Heart right ventricle (tissue), 16 donors: Measurements from ENCODE around the gene PPP4R1. TPM values are rescaled to one million over a fixed set of nuclear protein-coding genes. Genes with fewer than 3 reads are reported as not detected.
"Not testable (repeated sequence)": the region's sequence is repeated elsewhere in the genome, so short reads cannot be mapped to it uniquely, and the experiment has no call there.

Experiments
- ATAC-seq, 8 donors: fragments of 200-7000 bp; cut with Tn5 transposase; one replicate each; pipeline ENCODE4 v1.9.1; 2020; ENCODE audit warnings: mild to moderate bottlenecking in 8 of 8, moderate library complexity in 8 of 8, moderate number of reproducible peaks in 1 of 8
- DNase-seq, 2 donors: peaks; one replicate each; pipeline ENCODE4 v3.0.0-alpha.2; 2020
- H3K27ac ChIP-seq, 10 donors: fragments of 200-600 bp; sonication (generic) in 2 of 10; one replicate each; pipeline versions ENCODE4 v1.5.0 to v1.8.0; 2020 to 2022; ENCODE audit warnings: mild to moderate bottlenecking in 3 of 10
- H3K27me3 ChIP-seq, 7 donors: fragments of 200-600 bp; one replicate each; pipeline ENCODE4 v1.8.0; 2021 to 2022; ENCODE audit warnings: mild to moderate bottlenecking in 2 of 7
- H3K36me3 ChIP-seq, 9 donors: fragments of 200-600 bp; sonication (generic) in 1 of 9; one replicate each; pipeline versions ENCODE4 v1.5.0 to v1.8.0; 2020 to 2022; ENCODE audit warnings: mild to moderate bottlenecking in 2 of 9
- H3K4me1 ChIP-seq, 9 donors: fragments of 200-600 bp; sonication (generic) in 1 of 9; one replicate each; pipeline versions ENCODE4 v1.5.0 to v1.8.0; 2020 to 2022; ENCODE audit warnings: mild to moderate bottlenecking in 4 of 9
- H3K4me3 ChIP-seq, 10 donors: fragments of 200-600 bp; sonication (generic) in 2 of 10; one replicate each; pipeline versions ENCODE4 v1.5.0 to v1.8.0; 2020 to 2022; ENCODE audit warnings: mild to moderate bottlenecking in 7 of 10, moderate library complexity in 2 of 10
- H3K9me3 ChIP-seq, 11 donors: fragments of 200-600 bp in 10 of 11; sonication (generic) in 2 of 11; one replicate each; pipeline versions ENCODE4 v1.5.0 to v1.8.0; 2013 to 2022; ENCODE audit warnings: mild to moderate bottlenecking in 2 of 11, control low read depth in 1 of 11, moderate library complexity in 1 of 11
- WGBS, 2 donors: extraction: QIAGEN DNeasy Blood & Tissue Kit; methylation state at CpG; one replicate each; pipeline ENCODE4 v1.1.7; 2013; ENCODE audit warnings: inconsistent platforms in 1 of 2; 5-methylcytosine and 5-hydroxymethylcytosine counted together
- intact Hi-C, 10 donors: fragments of 100-400 bp; cut with DNase I; formaldehyde crosslinking; loops; one replicate each; pipeline versions ENCODE4 v1.11.1 to v1.14.2; 2022
- polyA plus RNA-seq, 2 donors: library from polyadenylated mRNA; stranded (reverse); fragments of 200-250 nt; gene quantifications; one replicate each; pipeline ENCODE4 v1.2.3, GENCODE V29; 2013
- total RNA-seq, 10 donors: library from RNA; stranded (reverse); fragmentation: NEBNext Ultra II Directional in 3 of 10; extraction: Animal tissue kit (Norgen Biotek cat#: 25700) in 3 of 10; gene quantifications; one replicate each; pipeline versions ENCODE4 v1.2.1 to v1.2.4, GENCODE V29; 2021 to 2023
- TF ChIP-seq, protein P1 (sequence below), 9 donors: fragments of 200-600 bp; sonication (generic) in 2 of 9; IDR thresholded peaks; one replicate each; pipeline versions ENCODE4 v1.5.0 to v1.8.0; 2021 to 2022; ENCODE audit warnings: antibody characterized with exemption in 9 of 9, mild to moderate bottlenecking in 5 of 9, moderate library complexity in 1 of 9
- donor health status: Arrhythmogenic right ventricular cardiomyopathy.
- donor health status: ischemic (EF 13 %, LVEDD 7.1; RV severe dilation, severe dysfunction).
- donor health status: healthy with polysubstance abuse.
- donor health status: DM: no; HTN: yes; CAD: no.
- donor health status: DM: no; HTN: no; CAD: no.
- donor health status: ischemic (EF 25% LVEDD 6.9; RV normal size, moderate dysfunction).
- donor health status: ischemic (EF 25% LVEDD 5.7; RV mildly dilated, moderate dysfunction).
- donor health status: healthy.
- donor health status: DM: yes; HTN: yes; CAD: no.
- donor health status: Ischemic cardiomyopathy.
- donor health status: ischemic (EF 35%, LVEDD 5.7; RV mildly dilated, moderate dysfunction).
- donor health status: nonischemic (EF 11% LVEDD 7.7; RV severe dilation, severe dysfunction).
- donor health status: DM: yes; HTN: yes; CAD: no.
- donor health status: PGD.
- donor health status: ischemic (EF 29% LVEDD 5.4; RV normal size, mild dysfunction).
- donor health status: nonischemic (EF 23%, LVEDD 6.1; RV moderate dilation, normal function).

The PPP4R1 gene
- total and polyA plus RNA-seq, 12 donors, result 24.7 to 87.4 (median 60.4) TPM

- ATAC-seq (peak in 1 of 8 donors; percentile 13), DNase-seq (no peak)
- intact Hi-C loops, result no loop called here
- Histone ChIP-seq H3K9me3 (no peaks in the 10 kb centered on the region), H3K4me1 (peaks cover 0 to 20% (median 7%) of the 10 kb centered on the region in 9 donors), H3K4me3 (no peak overlapping the region), H3K27me3 (no peaks in the 10 kb centered on the region), H3K27ac (peak overlapping the region in 6 of 10 donors; percentile 15 to 73 (median 64)), H3K36me3 (no peaks in the 10 kb centered on the region)
- TF ChIP-seq, protein P1, sequence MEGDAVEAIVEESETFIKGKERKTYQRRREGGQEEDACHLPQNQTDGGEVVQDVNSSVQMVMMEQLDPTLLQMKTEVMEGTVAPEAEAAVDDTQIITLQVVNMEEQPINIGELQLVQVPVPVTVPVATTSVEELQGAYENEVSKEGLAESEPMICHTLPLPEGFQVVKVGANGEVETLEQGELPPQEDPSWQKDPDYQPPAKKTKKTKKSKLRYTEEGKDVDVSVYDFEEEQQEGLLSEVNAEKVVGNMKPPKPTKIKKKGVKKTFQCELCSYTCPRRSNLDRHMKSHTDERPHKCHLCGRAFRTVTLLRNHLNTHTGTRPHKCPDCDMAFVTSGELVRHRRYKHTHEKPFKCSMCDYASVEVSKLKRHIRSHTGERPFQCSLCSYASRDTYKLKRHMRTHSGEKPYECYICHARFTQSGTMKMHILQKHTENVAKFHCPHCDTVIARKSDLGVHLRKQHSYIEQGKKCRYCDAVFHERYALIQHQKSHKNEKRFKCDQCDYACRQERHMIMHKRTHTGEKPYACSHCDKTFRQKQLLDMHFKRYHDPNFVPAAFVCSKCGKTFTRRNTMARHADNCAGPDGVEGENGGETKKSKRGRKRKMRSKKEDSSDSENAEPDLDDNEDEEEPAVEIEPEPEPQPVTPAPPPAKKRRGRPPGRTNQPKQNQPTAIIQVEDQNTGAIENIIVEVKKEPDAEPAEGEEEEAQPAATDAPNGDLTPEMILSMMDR (IDR thresholded peaks at IDR 0.05), result no peak
- 70 to 77% methylated on average over 9 of the region's 9 CpGs for WGBS, 2 donors
Measured at GRCh38 chr18:9642799-9643462, 28.6 kb upstream of the PPP4R1 start.

DNA sequence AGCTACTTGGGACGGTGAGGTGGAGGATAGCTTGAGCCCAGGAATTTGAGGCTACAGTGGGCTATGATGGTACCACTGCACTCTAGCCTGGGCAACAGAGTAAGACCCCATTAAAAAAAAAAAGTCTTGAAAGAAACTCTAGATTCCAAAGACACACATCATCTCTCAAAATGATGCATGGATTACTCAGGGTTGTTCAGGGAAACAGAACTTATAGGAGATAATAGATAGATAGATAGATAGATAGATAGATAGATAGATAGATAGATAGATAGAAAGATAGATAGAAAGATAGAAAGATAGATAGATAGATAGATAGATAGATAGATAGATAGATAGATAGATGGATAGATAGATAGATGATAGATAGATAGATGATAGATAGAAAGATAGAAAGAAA is 26.7 kb upstream of the PPP4R1 start:
- H3K27me3 ChIP-seq, ATAC-seq, H3K4me3 ChIP-seq, intact Hi-C loops, H3K27ac ChIP-seq, DNase-seq, H3K36me3 ChIP-seq, H3K9me3 ChIP-seq: not testable (repeated sequence)
- peaks cover 0 to 20% (median 7%) of the 10 kb centered on the region in 9 donors for H3K4me1 ChIP-seq
- 89 to 100% methylated on average over 1 of the region's 1 CpG for WGBS, 2 donors

DNA sequence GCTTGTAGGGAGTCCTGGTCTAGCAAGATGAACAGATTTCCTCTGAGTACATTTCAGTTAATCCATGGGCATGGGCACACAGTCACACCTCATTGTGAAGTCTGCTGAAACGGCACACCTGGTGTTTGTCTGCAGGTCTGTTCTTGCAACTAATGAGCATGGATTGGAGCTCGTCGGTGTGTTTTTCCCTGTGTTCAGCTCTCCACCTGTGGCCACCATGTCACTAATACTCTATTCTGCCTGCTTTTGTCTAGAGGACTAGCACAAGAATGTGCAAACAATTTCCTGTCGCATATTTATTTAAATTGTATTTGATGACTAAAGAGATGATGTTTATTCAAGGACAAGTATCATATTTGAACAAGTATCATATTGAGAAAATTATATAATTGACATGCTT is 24.5 kb upstream of the PPP4R1 start:
- WGBS, 2 donors, result 87 to 88% methylated on average over 4 of the region's 4 CpGs
- Histone ChIP-seq H3K9me3 (no peaks in the 10 kb centered on the region), H3K4me1 (peaks cover 0 to 15% (median 6%) of the 10 kb centered on the region in 9 donors), H3K27me3 (no peaks in the 10 kb centered on the region), H3K36me3 (no peaks in the 10 kb centered on the region), H3K27ac (no peak overlapping the region), H3K4me3 (no peak overlapping the region)
- no peak for ATAC-seq
- no peak for DNase-seq
- TF ChIP-seq, protein P1 (IDR thresholded peaks at IDR 0.05), result no peak
- intact Hi-C loops, result no loop called here

GRCh38 chr18:9637036-9637767 is 22.8 kb upstream of the PPP4R1 start:
- DNase-seq, result no peak
- 83 to 90% methylated on average over 11 of the region's 11 CpGs for WGBS, 2 donors

More at GRCh38 chr18:9637036-9637767, 22.8 kb upstream of the PPP4R1 start:
- no peak for ATAC-seq
- peaks cover 0 to 3% (median 0%) of the 10 kb centered on the region in 9 donors for H3K4me1 ChIP-seq
- H3K27ac ChIP-seq, result no peak overlapping the region
- no peaks in the 10 kb centered on the region for H3K9me3 ChIP-seq
- H3K27me3 ChIP-seq, result no peaks in the 10 kb centered on the region
- H3K36me3 ChIP-seq, result no peaks in the 10 kb centered on the region
- intact Hi-C loops, result no loop called here
- H3K4me3 ChIP-seq, result no peak overlapping the region
- TF ChIP-seq, protein P1 (IDR thresholded peaks at IDR 0.05), result no peak
